ENCODE data around the gene ABCA1.

- no peak for TF ChIP-seq POLR2A (IDR thresholded peaks at IDR 0.05)
- no peak for TF ChIP-seq CTCF (IDR thresholded peaks at IDR 0.05)
Measured at GRCh38 chr9:104748359-104749031, 179.5 kb downstream of the ABCA1 start.
